KOPT-K1 (cell line): ENCODE data around the gene RABGEF1.
"Not testable (repeated sequence)": the region's sequence is repeated elsewhere in the genome, so short reads cannot be mapped to it uniquely, and the experiment has no call there.

Experiments used
- H3K27ac ChIP-seq: fragments of 200-600 bp; sonication (generic); 2 replicates; pipeline ENCODE4 v1.5.1; 2016; ENCODE audit warnings: antibody characterized with exemption, mild to moderate bottlenecking, low read depth, low read length; ENCODE audit not compliant: poor library complexity, severe bottlenecking
- H3K36me3 ChIP-seq: fragments of 200-600 bp; sonication (generic); 2 replicates; pipeline ENCODE4 v1.5.1; 2017; ENCODE audit warnings: antibody characterized with exemption, mild to moderate bottlenecking, low read length, moderate library complexity; ENCODE audit not compliant: insufficient read depth
- H3K9me3 ChIP-seq: fragments of 200-600 bp; sonication (generic); 2 replicates; pipeline ENCODE4 v1.5.1; 2017; ENCODE audit warnings: antibody characterized with exemption, low read length, mild to moderate bottlenecking; ENCODE audit not compliant: insufficient read depth, poor library complexity, severe bottlenecking

Gene RABGEF1

GRCh38 chr7:66766041-66766440, 25.5 kb downstream of the RABGEF1 start:
- Histone ChIP-seq H3K36me3 (no peaks in the 10 kb centered on the region; the same call in 1 of the 2 replicates), H3K9me3 (peaks cover 9% of the 10 kb centered on the region), H3K27ac (no peak overlapping the region)

- H3K27ac ChIP-seq, H3K9me3 ChIP-seq, H3K36me3 ChIP-seq: not testable (repeated sequence)
Observed at GRCh38 chr7:66767486-66767885, 27.0 kb downstream of the RABGEF1 start.

- no peaks in the 10 kb centered on the region for H3K9me3 ChIP-seq
- H3K36me3 ChIP-seq: peaks cover 20% of the 10 kb centered on the region
- no peak overlapping the region for H3K27ac ChIP-seq
Observed at GRCh38 chr7:66768865-66769832, 28.6 kb downstream of the RABGEF1 start.

- no peak overlapping the region for H3K27ac ChIP-seq
- no peaks in the 10 kb centered on the region for H3K9me3 ChIP-seq
- peaks cover 28% of the 10 kb centered on the region for H3K36me3 ChIP-seq
Observed at GRCh38 chr7:66769833-66770512, 29.4 kb downstream of the RABGEF1 start.

GRCh38 chr7:66771795-66772194, 31.3 kb downstream of the RABGEF1 start:
- no peaks in the 10 kb centered on the region for H3K9me3 ChIP-seq
- peaks cover 47% of the 10 kb centered on the region for H3K36me3 ChIP-seq
- no peak overlapping the region for H3K27ac ChIP-seq

- peaks cover 65% of the 10 kb centered on the region for H3K36me3 ChIP-seq
- H3K27ac ChIP-seq, H3K9me3 ChIP-seq: not testable (repeated sequence)
Observed at GRCh38 chr7:66773744-66774143, 33.2 kb downstream of the RABGEF1 start.

GRCh38 chr7:66776383-66776782, 35.9 kb downstream of the RABGEF1 start:
- not testable (repeated sequence) for H3K9me3 ChIP-seq, H3K27ac ChIP-seq
- H3K36me3 ChIP-seq: peaks cover 77% of the 10 kb centered on the region

GRCh38 chr7:66776800-66777442, 36.4 kb downstream of the RABGEF1 start:
- peaks cover 80% of the 10 kb centered on the region for H3K36me3 ChIP-seq
- H3K27ac ChIP-seq: no peak overlapping the region
- H3K9me3 ChIP-seq: no peaks in the 10 kb centered on the region

GRCh38 chr7:66778201-66778600, 37.7 kb downstream of the RABGEF1 start:
- no peaks in the 10 kb centered on the region for H3K9me3 ChIP-seq
- H3K36me3 ChIP-seq: peaks cover 81% of the 10 kb centered on the region
- H3K27ac ChIP-seq: no peak overlapping the region

- Histone ChIP-seq H3K27ac (no peak overlapping the region), H3K9me3 (no peaks in the 10 kb centered on the region), H3K36me3 (peaks cover 79% of the 10 kb centered on the region)
Observed at GRCh38 chr7:66779669-66780409, 39.3 kb downstream of the RABGEF1 start.

- Histone ChIP-seq H3K36me3 (peaks cover 79% of the 10 kb centered on the region), H3K27ac (no peak overlapping the region), H3K9me3 (no peaks in the 10 kb centered on the region)
Observed at GRCh38 chr7:66781408-66782090, 41.0 kb downstream of the RABGEF1 start.

GRCh38 chr7:66782875-66783274, 42.3 kb downstream of the RABGEF1 start:
- not testable (repeated sequence) for H3K27ac ChIP-seq, H3K9me3 ChIP-seq
- peaks cover 80% of the 10 kb centered on the region for H3K36me3 ChIP-seq

- not testable (repeated sequence) for H3K9me3 ChIP-seq, H3K27ac ChIP-seq
- H3K36me3 ChIP-seq: peaks cover 76% of the 10 kb centered on the region
Observed at GRCh38 chr7:66783887-66784595, 43.5 kb downstream of the RABGEF1 start.

- Histone ChIP-seq H3K9me3 (no peaks in the 10 kb centered on the region), H3K27ac (no peak overlapping the region), H3K36me3 (peaks cover 81% of the 10 kb centered on the region)
Observed at GRCh38 chr7:66790196-66790595, 49.7 kb downstream of the RABGEF1 start.
